Raji (cell line): ENCODE measurements around the gene CASKIN2.

Source experiments
- POLR2A ChIP-seq: IDR thresholded peaks from 2 replicates; pipeline ENCODE4 v1.6.1; 2011; ENCODE audit warnings: low read depth, low read length, control low read depth; ENCODE audit not compliant: insufficient read depth

CASKIN2 gene

DNA sequence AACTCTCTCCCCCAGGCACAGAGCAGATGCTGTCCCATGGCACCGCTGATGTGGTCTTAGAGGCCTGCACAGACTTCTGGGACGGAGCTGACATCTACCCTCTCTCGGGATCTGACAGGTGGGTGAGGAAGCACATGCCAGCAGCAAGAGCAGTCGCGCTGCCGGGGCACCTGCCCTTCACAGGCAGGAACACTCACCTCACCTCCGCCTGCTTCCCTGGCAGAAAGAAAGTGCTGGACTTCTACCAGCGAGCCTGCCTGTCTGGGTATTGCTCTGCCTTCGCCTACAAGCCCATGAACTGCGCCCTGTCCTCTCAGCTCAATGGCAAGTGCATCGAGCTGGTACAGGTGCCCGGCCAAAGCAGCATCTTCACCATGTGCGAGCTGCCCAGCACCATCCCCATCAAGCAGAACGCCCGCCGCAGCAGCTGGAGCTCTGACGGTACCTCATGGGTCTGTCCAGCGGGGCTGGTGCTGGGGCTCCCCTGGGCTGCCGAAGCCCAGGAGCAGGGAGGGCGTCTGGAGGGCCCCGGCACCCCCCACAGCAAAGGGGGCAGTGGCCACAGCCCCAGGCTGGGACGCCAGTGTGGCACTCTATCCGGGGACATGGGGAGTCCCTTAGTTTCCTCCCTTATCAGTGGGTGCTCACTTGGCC is 21.7 kb downstream of the CASKIN2 start:
- no peak for TF ChIP-seq POLR2A

DNA sequence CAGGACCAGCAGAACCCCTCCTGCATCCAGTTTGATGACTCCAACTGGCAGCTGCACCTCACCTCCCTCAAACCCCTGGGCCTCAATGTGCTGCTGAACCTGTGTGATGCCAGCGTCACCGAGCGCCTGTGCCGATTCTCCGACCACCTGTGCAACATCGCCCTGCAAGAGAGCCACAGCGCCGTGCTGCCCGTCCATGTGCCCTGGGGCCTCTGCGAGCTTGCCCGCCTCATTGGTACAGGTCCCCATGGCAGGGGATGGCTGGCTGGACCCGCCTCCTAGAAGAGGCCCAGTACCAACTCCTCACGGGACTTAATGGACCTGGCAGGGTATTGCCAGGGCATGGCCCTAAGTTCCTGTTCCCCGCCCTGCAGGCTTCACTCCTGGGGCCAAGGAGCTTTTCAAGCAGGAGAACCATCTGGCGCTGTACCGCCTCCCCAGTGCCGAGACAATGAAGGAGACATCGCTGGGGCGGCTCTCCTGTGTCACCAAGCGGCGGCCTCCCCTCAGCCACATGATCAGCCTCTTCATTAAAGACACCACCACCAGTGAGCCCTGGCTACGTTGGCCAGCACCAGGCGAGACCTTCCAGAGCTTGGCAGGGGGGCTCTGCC is 22.7 kb downstream of the CASKIN2 start:
- TF ChIP-seq POLR2A, result no peak

DNA sequence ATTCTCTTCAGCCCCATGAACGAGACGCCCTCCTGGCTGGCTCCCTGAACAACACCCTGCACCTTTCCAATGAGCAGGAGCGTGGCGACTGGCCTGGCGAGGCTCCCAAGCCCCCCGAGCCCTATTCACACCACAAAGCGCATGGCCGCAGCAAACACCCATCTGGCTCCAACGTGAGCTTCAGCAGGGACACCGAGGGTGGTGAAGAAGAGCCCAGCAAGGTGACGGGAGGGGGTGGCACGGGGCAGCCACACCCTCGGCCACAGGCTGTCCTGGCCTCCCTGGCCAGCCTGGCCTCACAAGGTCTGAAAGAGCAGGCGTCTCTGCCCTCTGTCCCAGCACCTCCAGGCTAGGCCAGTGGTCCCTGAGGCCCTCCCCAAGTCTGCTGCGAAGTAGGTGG is 23.7 kb downstream of the CASKIN2 start:
- TF ChIP-seq POLR2A, result no peak

DNA sequence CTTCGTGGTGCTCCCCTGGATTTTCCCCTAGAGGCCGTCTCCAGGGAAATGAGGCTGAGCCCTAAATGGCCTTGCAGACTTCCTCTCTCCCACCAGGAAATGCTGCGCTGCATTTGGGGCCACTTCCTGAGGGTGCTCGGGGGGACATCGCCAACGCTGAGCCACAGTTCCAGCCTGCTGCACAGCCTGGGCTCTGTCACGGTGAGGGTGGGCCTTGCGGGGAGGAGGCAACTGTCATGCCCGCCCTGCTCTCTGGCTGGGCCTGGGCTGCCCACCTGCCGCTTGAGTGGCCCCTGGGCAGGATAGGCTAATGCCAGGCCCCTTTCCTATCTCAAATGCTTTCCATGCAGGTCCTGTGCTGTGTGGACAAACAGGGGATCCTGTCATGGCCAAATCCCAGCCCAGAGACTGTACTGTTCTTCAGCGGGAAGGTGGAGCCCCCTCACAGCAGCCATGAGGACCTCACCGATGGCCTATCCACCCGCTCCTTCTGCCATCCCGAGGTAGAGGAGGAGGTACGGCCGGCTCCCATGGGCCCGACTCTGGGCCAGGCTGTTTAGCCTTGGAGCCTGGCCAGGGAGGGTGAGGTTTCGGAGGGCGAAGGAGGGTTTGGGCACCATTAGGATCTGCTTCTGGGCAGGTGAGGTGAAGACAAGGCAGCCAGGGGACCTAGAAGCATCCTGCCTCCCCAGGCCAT is 24.2 kb downstream of the CASKIN2 start:
- TF ChIP-seq POLR2A, result no peak

DNA sequence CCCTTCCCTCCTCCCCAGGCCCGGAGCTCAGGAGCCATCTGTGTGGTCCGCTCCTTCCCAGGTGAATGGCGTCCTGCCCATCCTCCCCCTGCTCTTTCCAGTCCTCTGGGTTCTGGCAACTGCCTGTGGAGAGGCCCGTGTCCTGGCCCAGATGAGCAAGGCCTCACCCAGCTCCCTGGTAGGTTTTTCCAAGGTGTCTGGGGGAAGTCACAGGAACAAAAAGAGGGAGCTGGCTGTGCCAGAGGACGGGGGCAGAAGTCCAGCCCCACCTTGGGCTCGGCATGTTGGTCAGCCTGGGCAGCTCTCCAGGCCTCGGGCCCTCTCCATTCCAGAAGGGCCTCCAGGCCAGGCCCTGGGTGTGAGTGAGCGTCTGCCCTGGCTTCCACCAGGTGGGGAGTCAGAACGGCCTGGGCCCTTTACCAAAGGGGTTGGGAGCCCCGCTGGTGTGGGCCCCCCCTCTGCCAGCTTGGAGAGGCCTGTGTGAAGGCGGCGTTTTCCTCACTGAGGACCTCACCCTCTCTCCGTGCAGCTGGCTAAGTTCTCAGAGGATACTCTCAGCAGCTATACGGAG is 25.1 kb downstream of the CASKIN2 start:
- TF ChIP-seq POLR2A, result no peak

DNA sequence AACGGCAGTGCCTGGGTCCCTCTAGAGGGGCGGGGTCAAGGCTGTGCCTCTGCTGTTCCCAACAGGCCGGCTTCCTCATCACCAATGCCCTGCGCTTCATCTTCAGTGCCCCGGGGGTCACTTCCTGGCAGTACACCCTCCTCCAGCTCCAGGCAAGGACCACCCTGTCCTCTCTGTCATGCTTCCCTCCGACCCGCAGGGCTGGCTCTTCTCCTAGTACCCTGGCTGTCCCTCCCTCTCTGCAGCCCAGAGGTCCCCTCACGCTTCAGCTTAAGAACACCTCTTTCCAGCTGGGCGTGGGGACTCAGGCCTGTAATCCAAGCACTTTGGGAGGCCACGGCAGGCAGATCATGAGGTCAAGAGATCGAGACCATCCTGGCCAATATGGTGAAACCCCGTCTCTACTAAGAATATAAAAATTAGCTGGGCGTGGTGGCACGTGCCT is 25.8 kb downstream of the CASKIN2 start:
- TF ChIP-seq POLR2A, result no peak

DNA sequence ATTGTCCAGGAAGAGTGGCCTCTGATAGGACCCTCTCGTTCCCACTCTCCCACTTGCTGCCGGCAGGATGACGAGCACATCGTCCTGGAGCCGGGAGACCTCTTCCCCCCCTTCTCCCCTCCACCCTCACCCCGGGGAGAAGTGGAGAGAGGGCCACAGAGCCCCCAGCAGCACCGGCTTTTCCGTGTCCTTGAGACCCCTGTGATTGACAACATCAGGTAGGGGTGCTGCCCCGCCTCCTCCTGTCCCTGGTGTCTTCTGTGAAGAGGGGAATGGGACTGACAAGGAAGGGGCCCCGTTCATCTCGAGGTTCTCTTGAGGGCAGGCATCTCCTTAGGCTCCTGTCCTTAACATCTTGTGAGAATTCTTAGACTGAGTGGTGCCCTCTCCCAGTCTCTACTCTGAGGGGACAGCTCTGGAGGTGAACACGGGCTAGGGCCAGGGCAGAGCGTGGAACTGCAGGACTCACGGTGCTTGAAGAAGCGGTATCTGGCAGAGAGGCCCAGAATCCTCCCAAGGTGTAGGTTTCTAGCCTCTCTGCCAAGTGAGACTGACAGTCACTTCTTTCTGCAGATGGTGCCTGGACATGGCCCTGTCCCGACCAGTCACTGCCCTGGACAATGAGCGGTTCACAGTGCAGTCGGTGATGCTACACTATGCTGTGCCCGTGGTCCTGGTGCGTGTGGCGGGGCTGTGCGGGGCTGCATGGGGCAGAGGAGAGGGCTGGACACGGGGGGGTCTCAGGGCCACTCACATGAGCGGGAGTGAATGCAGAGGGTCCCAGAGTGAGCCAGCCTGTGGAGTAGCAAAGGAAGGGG is 26.4 kb downstream of the CASKIN2 start:
- TF ChIP-seq POLR2A, result no peak

DNA sequence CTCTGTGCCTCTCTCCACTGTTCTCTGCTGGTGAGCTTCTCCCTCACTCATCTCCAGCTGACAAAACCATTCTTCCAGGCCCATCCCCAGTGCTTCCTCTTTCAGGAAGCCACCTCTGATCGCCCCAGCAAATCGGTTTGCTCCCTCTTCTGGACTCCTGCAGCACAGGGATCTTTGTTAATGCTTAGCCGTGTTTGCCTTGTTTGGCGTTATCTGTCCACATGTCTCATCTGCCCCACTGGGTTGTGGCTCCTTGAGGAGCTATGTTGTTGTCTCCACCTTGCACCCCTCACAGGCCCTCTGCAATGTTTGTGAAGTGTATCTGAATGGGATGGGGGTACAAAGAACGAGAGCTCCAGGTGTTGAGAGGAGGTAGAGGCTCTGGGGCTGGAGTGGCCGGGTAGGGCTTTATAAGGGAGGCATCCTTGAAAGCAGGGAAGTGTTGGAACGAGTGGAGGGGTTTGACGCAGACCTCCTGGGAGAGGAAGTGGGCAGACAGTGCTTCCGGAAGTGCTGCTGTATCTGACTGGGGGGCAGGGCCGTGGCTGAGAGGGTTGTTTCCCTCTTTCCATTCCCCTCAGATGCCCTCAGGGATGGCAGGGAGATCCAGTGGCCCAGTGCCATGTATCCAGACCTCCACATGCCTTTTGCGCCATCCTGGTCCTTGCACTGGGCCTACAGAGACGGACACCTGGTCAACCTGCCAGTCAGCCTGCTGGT is 27.8 kb downstream of the CASKIN2 start:
- TF ChIP-seq POLR2A, result no peak

DNA sequence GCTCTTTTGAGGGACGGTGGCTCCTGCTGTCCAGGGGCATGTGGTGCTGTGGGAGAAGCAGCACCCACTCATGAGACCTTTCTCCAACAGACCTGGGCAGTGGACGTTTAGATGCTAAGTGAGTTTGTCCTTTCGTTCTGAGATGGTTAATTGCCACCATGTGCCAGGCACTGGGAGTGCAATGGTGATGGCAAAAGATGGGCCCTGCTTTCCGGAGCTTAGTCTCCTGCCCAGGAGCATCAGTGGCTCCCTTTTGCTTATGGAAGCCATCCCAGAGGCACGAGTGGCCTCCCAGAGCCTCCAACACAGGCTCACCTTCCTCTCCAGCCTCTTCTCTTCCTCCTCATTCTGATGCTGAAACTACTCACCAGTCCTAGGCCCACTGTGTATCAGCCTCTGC is 28.4 kb downstream of the CASKIN2 start:
- no peak for TF ChIP-seq POLR2A

DNA sequence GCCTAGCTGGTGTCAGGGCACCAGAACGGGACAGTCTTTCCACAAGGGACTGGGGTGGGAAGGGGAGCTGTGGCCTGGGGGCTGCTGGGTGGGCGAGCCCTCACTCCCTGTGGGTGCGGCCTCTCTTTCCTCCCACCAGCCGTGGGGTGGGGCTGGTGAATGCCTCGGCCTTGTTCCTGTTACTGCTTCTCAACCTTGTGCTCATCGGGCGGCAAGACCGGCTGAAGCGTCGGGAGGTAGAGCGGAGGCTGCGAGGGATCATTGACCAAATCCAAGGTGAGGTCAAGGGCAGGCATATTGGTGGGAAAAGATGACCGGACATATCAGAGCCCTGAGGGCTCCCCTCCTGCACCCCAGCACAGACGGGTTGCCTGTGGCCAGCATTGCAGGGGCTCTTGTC is 29.2 kb downstream of the CASKIN2 start:
- no peak for TF ChIP-seq POLR2A

DNA sequence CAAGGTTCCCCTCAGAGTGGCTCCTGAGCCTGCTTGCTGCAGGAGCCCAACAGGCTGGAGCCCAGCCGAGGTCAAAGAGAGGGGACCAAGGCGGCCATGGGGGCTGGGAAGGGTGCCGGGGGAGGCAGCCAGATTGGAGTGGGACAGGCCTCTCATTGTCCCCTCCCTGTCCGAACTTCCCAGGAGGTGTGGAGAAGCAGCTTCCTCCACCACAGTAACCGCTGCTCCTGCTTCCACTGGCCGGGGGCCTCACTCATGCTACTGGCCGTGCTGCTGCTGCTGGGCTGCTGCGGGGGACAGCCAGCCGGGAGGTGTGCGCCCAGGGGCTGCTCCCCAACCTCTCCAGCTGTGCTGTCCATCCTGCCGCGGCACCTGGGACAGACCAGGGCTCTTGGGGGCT is 29.6 kb downstream of the CASKIN2 start:
- TF ChIP-seq POLR2A, result no peak

DNA sequence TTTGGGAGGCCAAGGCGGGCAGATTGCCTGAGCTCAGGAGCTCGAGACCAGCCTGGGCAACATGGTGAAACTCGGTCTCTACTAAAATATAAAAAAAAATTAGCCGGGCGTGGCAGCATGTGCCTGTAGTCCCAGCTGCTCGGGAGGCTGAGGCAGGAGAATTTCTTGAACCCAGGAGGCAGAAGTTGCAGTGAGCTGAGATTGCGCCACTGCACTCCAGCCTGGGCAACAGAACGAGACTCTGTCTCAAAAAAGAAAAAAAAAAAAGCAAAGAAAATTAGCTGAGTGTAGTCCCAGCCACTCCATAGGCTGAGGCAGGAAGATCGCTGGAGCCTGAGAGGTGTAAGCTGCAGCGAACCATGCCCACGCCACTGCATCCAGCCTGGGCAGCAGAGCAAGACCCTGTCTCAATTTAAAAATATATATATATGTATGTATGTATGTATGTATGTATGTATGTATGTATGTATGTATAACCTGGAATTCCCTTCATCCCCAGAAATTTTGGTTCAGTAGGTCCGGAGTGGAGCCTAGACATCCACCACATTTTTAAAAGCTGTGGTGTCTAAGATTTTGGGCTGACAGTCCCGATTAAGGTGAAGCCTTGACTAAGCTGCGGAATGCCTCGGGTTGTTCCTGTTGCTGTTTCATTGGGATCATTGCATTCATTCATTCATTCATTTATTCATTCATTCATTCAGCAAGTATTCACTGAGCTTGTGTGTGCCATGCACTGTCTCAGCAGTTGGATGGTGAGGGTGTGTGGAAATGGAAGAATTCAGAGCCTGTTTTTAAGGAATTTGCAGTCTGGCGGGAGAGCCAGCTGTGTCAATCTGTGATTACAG is 33.0 kb downstream of the CASKIN2 start:
- no peak for TF ChIP-seq POLR2A

DNA sequence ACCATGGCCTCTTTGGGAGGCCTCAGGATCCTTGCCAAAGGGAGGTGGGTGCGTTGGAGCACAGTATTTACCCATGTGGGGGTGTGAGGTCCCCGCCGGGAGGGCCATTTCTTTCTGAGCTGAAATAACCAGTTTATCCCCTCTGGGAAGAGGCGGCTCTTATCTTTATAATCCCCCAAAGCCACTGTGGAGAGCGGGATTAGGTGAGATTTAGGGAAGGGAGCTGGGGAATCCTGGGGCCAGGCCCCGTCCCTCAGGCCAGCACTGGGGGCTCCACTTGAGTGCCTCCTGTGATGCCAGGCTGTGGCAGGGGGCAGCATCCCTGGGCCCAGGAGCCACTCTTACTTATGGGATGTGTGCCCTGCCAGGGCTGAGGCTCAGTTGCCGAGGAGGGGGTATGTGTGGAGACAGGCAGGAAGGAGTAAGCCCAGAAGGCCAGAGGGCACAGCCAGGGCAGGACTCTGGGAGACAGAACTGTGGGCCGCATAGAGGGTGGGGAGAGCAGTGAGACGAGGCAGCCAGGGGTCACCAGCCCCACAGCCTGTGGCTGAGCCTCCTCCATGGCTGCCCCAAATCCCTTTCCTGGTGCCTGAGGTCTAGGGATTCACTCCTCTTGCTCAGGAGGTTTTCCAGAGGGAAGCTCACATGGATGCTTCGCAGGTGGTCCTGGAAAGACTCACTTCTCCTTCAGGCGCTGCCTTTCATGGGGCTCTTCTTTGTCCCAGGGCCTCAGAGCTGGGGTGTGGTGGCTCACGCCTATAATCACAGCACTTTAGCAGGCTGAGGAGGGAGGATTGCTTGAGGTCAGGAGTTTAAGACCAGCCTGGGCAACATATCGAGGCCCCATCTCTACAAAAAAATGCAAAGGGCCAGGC is 33.9 kb downstream of the CASKIN2 start:
- no peak for TF ChIP-seq POLR2A
